Upper lobe of left lung (tissue), 6 donors: ENCODE data around the gene OAS1. TPM values are rescaled to one million over a fixed set of nuclear protein-coding genes. Genes with fewer than 3 reads are reported as not detected.

Experiments used
- ATAC-seq, 2 donors: fragments of 200-7000 bp; cut with Tn5 transposase; one replicate each; pipeline ENCODE4 v1.9.1; 2022; ENCODE audit warnings: mild to moderate bottlenecking in 2 of 2, moderate library complexity in 2 of 2; ENCODE audit not compliant: low FRiP score in 2 of 2
- DNase-seq, 2 donors: peaks; one replicate each; pipeline ENCODE4 v3.0.0-alpha.2; 2019 to 2020
- H3K27ac ChIP-seq, 4 donors: fragments of 200-600 bp; sonication (generic); one replicate each; pipeline ENCODE4 v1.5.1; 2016 to 2019
- H3K27me3 ChIP-seq, 4 donors: fragments of 200-600 bp; sonication (generic); one replicate each; pipeline ENCODE4 v1.5.1; 2017 to 2019
- H3K36me3 ChIP-seq, 4 donors: fragments of 200-600 bp; sonication (generic); one replicate each; pipeline ENCODE4 v1.5.1; 2016 to 2019
- H3K4me1 ChIP-seq, 4 donors: fragments of 200-600 bp; sonication (generic); one replicate each; pipeline ENCODE4 v1.5.1; 2018 to 2019
- H3K4me3 ChIP-seq, 4 donors: fragments of 200-600 bp; sonication (generic); one replicate each; pipeline ENCODE4 v1.5.1; 2017 to 2019; ENCODE audit warnings: mild to moderate bottlenecking in 2 of 4, moderate library complexity in 1 of 4
- H3K9me3 ChIP-seq, 4 donors: fragments of 200-600 bp; sonication (generic); one replicate each; pipeline ENCODE4 v1.5.1; 2018 to 2019
- EP300 ChIP-seq, 4 donors: sonication (generic); formaldehyde crosslinking; IDR thresholded peaks; one replicate each; pipeline ENCODE4 v1.5.1; 2017; ENCODE audit warnings: antibody characterized with exemption in 4 of 4, control low read depth in 2 of 4
- POLR2A ChIP-seq, 4 donors: fragments of 450-650 bp; IDR thresholded peaks; one replicate each; pipeline ENCODE4 v1.5.1; 2016 to 2017; ENCODE audit warnings: antibody characterized with exemption in 4 of 4, mild to moderate bottlenecking in 2 of 4
- POLR2AphosphoS5 ChIP-seq, 2 donors: sonication (generic); formaldehyde crosslinking; IDR thresholded peaks; one replicate each; pipeline ENCODE4 v1.5.1; 2017; ENCODE audit warnings: antibody characterized with exemption in 2 of 2
- WGBS, 2 donors: methylation state at CpG; one replicate each; pipeline ENCODE4 v1.1.5; 2017 to 2018; 5-methylcytosine and 5-hydroxymethylcytosine counted together
- total RNA-seq, 6 donors: library from RNA; depleted of rRNA in 4 of 6; stranded (reverse); fragments of >200 nt in 4 of 6; gene quantifications; one replicate each; pipeline versions ENCODE4 v1.1.0 to v1.2.1, GENCODE V29; 2016 to 2021
- TF ChIP-seq, protein P1 (sequence below), 6 experiments: fragments of 450-650 bp in 4 of 6; fragments of 200-600 bp in 2 of 6; sonication (generic) in 2 of 6; IDR thresholded peaks; one replicate each; pipeline ENCODE4 v1.5.1; 2016 to 2019; ENCODE audit warnings: antibody characterized with exemption in 6 of 6
- donor health status: DM: no; HTN: no; CAD: no; lungs with moderate emphysema.
- donor health status: DM: no; HTN: yes; CAD: no; lungs with severe emphysema.

The OAS1 gene
- total RNA-seq = 10 to 100 TPM; 20.1 to 70.6 (median 44.0) TPM

DNA sequence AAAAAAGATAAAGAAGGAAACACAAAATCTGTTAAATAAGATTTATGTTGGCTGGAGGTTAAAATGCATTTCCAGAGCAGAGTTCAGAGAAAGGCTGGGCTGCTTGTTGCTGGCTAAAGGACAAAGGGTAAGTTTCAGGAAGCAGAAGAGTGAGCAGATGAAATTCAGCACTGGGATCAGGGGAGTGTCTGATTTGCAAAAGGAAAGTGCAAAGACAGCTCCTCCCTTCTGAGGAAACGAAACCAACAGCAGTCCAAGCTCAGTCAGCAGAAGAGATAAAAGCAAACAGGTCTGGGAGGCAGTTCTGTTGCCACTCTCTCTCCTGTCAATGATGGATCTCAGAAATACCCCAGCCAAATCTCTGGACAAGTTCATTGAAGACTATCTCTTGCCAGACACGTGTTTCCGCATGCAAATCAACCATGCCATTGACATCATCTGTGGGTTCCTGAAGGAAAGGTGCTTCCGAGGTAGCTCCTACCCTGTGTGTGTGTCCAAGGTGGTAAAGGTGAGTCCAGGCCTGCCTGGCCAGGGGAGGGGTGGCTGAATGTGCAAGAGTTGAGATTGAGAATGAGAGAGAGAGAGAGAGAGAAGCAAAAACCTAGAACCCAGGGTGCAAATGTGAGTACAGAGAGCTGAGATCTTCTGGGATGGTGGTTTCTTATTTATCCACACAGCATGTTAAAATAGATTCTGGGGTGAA, at the start of gene OAS1:
Gene OAS1, plus strand, starts transcription at position 251 of the 703 bp plus-strand sequence. Its CDS starts 78 bp downstream, at position 329.
- H3K4me3 ChIP-seq = peak within 1 kb of the TSS; percentile 39 to 60 (median 50)
- peaks cover 0 to 3% (median 0%) of the 10 kb centered on the region in 4 donors for H3K36me3 ChIP-seq
- DNase-seq = peak in 1 of 2 donors; percentile 44
- peak within 1 kb of the TSS; percentile 75 to 88 (median 80) for H3K27ac ChIP-seq
- H3K4me1 ChIP-seq = peaks cover 28 to 45% (median 30%) of the 10 kb centered on the region in 4 donors
- ATAC-seq = peak; percentile 79 to 93
- H3K27me3 ChIP-seq = no peaks in the 10 kb centered on the region
- WGBS, 2 donors = 8 to 12% methylated on average over 4 of the region's 4 CpGs
- no peaks in the 10 kb centered on the region for H3K9me3 ChIP-seq
- TF ChIP-seq POLR2A (IDR thresholded peaks at IDR 0.05) = peak in 1 of 4 donors; percentile 67
- TF ChIP-seq, protein P1, sequence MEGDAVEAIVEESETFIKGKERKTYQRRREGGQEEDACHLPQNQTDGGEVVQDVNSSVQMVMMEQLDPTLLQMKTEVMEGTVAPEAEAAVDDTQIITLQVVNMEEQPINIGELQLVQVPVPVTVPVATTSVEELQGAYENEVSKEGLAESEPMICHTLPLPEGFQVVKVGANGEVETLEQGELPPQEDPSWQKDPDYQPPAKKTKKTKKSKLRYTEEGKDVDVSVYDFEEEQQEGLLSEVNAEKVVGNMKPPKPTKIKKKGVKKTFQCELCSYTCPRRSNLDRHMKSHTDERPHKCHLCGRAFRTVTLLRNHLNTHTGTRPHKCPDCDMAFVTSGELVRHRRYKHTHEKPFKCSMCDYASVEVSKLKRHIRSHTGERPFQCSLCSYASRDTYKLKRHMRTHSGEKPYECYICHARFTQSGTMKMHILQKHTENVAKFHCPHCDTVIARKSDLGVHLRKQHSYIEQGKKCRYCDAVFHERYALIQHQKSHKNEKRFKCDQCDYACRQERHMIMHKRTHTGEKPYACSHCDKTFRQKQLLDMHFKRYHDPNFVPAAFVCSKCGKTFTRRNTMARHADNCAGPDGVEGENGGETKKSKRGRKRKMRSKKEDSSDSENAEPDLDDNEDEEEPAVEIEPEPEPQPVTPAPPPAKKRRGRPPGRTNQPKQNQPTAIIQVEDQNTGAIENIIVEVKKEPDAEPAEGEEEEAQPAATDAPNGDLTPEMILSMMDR (IDR thresholded peaks at IDR 0.05) = no peak
- TF ChIP-seq POLR2AphosphoS5 (IDR thresholded peaks at IDR 0.05) = peak; percentile 48 to 64

DNA sequence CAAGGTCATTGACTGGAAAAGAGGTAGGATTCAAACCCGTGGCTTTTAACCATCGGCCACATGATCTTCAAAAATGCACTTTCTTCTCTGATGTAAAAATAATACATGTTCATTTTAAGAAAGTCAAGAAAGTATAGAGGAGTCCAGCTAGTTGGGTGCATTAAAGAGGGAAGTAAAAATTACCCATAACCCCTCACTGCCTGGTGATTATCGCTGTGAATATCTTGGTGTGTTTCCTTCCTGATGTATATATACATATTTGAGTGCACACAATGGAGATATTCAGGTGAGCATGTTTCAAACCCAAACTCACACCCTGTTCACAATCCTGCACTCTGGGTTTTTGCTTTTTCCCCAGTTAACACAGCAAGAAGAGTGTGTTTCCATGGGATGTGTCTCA, 47.5 kb upstream of the OAS1 start:
- no peak overlapping the region for H3K4me3 ChIP-seq
- TF ChIP-seq, protein P1 (IDR thresholded peaks at IDR 0.05) = no peak
- no peak for TF ChIP-seq POLR2AphosphoS5 (IDR thresholded peaks at IDR 0.05)
- TF ChIP-seq POLR2A (IDR thresholded peaks at IDR 0.05) = no peak
- TF ChIP-seq EP300 (IDR thresholded peaks at IDR 0.05) = no peak
- no peaks in the 10 kb centered on the region for H3K9me3 ChIP-seq
- ATAC-seq (no peak), DNase-seq (no peak)
- H3K27me3 ChIP-seq = no peaks in the 10 kb centered on the region
- 64 to 68% methylated on average over 3 of the region's 3 CpGs for WGBS, 2 donors
- no peaks in the 10 kb centered on the region for H3K36me3 ChIP-seq
- H3K27ac ChIP-seq = no peak overlapping the region
- H3K4me1 ChIP-seq = no peaks in the 10 kb centered on the region

- no peak for DNase-seq
- ATAC-seq = no peak
- Histone ChIP-seq H3K4me1 (no peaks in the 10 kb centered on the region), H3K27ac (no peak overlapping the region), H3K4me3 (no peak overlapping the region), H3K27me3 (no peaks in the 10 kb centered on the region), H3K9me3 (no peaks in the 10 kb centered on the region), H3K36me3 (no peaks in the 10 kb centered on the region)
- TF ChIP-seq, protein P1 (IDR thresholded peaks at IDR 0.05) = no peak
- no peak for TF ChIP-seq POLR2A (IDR thresholded peaks at IDR 0.05)
- TF ChIP-seq POLR2AphosphoS5 (IDR thresholded peaks at IDR 0.05) = no peak
- no peak for TF ChIP-seq EP300 (IDR thresholded peaks at IDR 0.05)
- 57 to 61% methylated on average over 5 of the region's 5 CpGs for WGBS, 2 donors
These were observed 46.6 kb upstream of the OAS1 start for GRCh38 chr12:112860181-112860580.

- no peak for ATAC-seq
- Histone ChIP-seq H3K9me3 (no peaks in the 10 kb centered on the region), H3K4me3 (no peak overlapping the region), H3K27me3 (no peaks in the 10 kb centered on the region), H3K36me3 (no peaks in the 10 kb centered on the region), H3K27ac (no peak overlapping the region), H3K4me1 (no peaks in the 10 kb centered on the region)
- TF ChIP-seq POLR2A (IDR thresholded peaks at IDR 0.05) (no peak), EP300 (IDR thresholded peaks at IDR 0.05) (no peak), POLR2AphosphoS5 (IDR thresholded peaks at IDR 0.05) (no peak)
- TF ChIP-seq, protein P1 (IDR thresholded peaks at IDR 0.05) = no peak
- 85 to 87% methylated on average over 3 to 7 of the region's 7 CpGs for WGBS, 2 donors
- peak in 1 of 2 donors; percentile 5 for DNase-seq
These were observed 45.5 kb upstream of the OAS1 start for GRCh38 chr12:112861284-112861683.
